Anterior cingulate cortex (tissue), 58 donors: ENCODE measurements around the gene GSK3A.

Experiments
- DNase-seq, 58 donors: peaks; one replicate each; lab custom pipeline; 2025; lab: John Stamatoyannopoulos, UW

GSK3A gene

DNA sequence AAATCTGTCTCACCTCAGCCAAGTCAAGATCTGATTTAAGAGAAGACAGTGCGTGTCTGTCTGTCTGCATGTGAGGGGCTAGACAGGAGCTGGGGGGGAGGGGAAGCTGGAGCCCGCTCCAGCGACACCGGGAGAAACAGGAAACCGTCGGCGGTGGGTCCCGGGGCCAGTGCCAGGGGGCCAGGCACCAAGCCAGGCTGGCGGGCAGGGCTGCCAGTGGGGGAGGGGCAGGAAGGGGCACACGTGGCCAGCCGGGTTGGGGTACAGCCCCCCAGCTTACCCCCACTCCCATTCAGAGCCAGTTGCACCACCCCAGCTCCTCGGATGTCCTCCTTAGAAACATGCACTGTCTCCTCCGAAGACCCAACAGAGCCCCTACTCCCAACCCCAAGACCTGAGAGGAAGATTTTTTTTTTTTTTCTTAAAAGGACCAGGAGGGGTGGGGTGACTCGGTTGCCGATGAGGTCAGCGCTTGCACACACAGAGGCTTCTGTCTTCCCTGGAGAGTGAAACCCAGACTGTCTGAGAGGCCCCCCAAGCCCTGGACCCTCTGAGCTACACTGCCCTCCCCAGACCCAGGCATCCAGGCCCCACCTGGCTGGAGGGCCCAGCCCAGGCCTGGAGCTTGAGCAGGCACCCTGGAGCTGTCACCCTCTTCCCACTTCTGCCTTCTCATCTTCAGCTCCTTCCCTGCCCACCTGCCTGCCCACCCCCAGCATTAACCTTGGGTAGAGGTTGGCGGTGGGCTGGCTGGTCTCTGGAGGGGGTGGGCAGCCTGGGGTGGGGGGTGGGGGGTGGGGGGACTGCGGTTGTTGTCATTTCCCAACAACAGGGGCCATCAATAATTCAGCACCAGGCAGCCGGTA, 8.5 kb upstream of the GSK3A start:
- DNase-seq: peak in 44 of 58 donors; percentile 8 to 69 (median 43)

- peak in 5 of 58 donors; percentile 31 to 55 (median 50) for DNase-seq
Measured at GRCh38 chr19:42250183-42250665, 7.8 kb upstream of the GSK3A start.

- no peak for DNase-seq
Measured at GRCh38 chr19:42249769-42250168, 7.4 kb upstream of the GSK3A start.

DNA sequence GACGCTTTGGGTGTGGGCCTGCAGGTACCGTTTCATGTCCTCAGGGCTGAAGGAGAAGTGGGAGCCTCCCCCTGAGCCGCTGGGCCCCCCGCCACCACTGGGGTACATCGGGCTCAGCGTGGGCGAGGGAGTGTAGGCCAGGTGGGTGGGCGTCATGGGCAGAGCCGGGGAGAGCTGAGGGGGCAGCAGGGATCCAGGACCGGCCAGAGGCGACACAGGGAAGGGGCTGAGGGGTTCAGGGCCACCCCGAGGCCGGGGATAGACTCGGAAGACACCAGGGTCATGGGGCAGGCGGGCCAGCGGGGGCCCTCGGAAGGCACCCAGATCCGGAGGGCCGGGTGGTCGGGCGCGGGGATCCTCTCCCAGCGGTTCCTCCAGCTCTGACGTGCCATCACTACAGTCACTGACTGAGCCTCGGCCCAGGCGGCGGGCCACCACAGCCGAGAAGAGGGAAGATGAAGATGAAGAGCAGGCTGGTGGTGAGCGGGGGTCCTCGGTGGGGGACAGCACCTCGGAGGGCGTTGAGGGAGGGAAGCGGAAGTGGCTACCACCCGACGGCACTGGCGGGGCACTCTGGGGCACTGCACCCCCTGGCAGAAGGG, 6.8 kb upstream of the GSK3A start:
- DNase-seq: peak in 1 of 58 donors; percentile 6

- DNase-seq: peak in 3 of 58 donors; percentile 7 to 28 (median 17)
Measured at GRCh38 chr19:42248270-42249148, 6.1 kb upstream of the GSK3A start.

DNA sequence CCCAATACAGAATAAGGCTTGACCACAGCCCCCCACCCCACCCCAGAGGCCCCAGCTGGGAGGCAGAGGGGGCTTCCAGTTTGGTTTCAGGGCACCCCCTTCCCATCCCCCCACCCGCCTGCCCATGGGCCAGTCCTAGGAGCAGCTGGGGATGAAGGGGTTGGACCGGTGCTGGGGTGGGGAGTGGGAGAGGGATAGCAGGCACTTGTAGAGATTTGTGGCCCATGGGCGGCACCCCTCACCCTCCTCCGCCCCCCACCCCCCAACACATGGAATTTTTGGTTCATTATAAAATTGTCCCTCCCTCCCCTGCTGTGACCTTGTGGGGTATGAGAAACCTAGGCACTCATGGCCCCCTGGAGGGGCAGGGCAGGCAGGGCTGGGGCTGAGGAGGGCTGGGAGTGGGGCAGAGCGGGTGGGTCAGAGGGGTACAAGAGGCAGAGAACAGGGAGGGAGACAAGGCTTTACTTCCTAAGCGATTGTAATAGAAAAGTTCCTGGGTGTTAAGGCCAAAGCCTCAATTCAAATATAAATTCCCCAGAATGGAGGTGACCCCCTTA, 5.3 kb upstream of the GSK3A start:
- no peak for DNase-seq

GRCh38 chr19:42246922-42247639, 4.7 kb upstream of the GSK3A start:
- no peak for DNase-seq

DNA sequence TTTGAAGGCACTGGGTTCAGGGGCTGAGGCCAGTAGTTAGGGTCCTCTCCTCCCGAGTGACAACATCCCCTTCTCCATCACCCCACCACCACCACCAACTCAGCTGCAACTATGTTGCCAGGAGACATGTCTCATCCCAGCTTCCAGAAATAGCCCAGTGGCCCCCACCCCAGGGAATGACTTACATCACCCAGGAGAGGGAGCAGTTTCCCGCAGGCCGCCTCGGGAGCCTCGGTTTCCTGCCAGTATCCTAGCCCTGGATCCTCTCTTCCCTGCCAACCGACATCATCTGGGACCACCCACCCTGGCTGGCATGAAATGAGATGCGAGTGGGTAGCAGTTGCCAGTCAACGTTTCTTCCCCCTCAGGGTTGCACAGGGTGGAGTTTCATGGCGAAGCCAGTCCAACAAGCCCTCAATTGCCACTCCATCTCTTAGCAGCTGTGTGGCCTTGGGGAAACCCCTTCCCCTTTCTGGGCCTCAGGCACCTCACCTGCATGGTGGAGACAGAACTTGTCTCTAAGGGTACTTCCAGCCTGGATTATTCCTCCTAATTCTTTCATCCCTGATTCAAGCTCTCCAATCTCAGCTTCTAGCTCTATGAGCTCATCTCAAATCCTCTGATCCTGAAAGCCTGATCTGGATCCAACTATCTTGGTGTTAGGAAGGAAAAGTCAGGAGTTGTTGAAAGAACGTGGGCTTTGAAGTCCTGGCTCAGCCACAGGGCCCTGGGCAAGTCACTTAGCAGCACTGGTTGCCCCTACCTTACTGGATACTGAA, 3.9 kb upstream of the GSK3A start:
- DNase-seq: peak in 57 of 58 donors; percentile 39 to 90 (median 81)

DNA sequence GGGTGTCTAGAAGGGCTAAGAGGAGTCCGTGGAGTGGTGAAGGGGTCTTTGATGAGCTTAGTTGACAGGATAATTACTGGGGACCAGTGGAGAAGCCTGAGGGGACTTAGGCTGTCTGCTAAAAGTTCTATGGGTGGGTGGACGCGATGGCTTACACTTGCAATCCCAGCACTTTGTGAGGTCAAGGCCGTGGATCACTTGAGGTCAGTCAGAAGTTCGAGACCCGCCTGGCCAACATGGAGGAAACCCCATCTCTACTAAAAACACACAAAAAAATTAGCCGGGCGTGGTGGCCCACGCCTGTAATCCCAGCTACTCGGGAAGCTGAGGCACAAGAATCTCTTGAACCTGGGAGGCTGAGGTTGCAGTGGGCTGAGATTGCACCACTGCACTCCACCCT, 2.8 kb upstream of the GSK3A start:
- DNase-seq: peak in 2 of 58 donors; percentile 19 to 36

DNA sequence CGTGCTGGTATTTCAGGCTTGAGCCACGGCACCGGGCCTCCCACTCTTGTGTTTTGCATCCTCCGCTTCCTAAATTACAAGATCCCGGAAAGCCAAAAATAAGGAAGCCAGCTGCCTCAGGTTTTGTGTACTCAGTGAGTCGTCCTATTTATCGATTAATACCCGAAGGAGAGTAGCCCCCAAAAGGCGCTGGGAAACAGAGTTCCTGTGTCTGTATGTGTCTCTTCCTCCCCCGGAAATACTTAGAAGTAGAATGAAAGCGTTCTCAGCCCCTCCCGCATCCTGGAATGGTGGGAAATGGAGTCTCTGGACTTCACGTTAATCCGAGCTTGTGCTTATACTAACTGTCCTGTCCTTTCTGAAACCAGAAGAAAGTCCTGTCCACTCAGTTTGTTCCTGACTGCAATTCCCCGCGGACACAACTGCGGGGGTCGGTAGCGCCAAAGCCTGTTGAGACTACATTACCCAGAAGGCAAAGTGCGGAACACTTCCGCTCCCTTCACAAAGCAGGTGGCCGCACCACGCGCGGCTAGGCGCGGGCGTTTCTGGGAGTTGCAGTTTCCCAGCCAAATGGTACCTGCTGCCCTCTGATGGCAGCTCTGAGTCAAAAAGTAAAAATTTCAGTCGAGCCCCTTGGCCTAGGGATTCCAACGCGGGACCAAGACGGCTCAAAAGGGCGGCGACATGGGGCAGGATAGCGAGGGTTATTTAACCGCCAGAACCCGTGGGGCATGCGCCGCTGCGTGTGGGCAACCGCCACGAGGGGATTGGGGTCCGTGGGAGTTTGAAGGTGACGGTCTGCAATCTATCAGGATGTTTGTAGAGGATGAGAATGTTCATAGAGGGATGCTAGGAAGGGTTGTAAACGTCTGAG, 2.2 kb upstream of the GSK3A start:
- DNase-seq: peak; percentile 60 to 96 (median 90)

- peak in 2 of 58 donors; percentile 46 for DNase-seq
Measured at GRCh38 chr19:42242069-42242511, 312 bp downstream of the GSK3A start.

GRCh38 chr19:42241279-42241678, 1.1 kb downstream of the GSK3A start:
- DNase-seq: no peak

- no peak for DNase-seq
Measured at GRCh38 chr19:42239544-42240220, 2.7 kb downstream of the GSK3A start.

DNA sequence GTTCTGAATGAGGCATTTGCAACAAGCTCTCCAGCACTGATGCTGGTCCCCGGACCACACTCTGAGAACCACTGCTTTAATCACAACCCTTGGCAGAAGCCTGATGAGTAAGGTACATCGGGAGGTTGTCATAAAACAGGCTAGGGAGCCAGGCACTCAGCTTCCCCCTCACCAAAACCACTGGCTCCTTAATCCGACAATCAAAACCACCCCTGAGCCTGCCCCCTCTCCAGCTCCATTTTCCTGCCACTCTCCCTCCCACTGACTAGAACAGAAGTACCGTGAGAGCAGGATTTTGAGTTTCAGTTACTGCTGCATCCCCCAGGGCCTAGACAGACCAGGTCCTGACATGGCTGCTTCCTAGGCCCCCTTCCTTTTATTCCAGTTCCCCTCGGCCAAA, 7.2 kb downstream of the GSK3A start:
- DNase-seq: no peak

- DNase-seq: no peak
Measured at GRCh38 chr19:42234364-42234763, 8.0 kb downstream of the GSK3A start.

- no peak for DNase-seq
Measured at GRCh38 chr19:42233678-42234292, 8.6 kb downstream of the GSK3A start.

DNA sequence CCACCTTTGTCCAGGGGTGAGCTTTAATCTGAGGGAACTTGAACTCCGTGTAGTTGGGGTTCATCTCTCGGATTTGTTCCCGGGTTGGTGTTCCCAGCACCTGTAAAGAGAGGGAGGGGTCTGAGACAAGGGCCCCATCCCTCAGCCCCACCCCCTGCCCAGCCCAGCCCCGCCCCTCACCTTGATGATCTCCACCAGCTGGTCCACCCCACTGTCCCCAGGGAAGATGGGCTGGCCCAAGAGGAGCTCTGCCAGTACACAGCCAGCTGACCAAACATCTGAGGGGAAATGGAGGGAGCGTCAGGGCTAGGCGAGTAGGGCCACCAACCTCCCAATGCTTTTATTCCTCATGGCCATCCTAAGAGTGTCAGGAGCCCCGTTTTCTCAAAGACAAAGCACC, 9.3 kb downstream of the GSK3A start:
- DNase-seq: no peak
